ENCODE results near the gene GRAMD4. TPM values are rescaled to one million over a fixed set of nuclear protein-coding genes. Genes with fewer than 3 reads are reported as not detected.

GRAMD4 gene
- total and polyA plus RNA-seq, 10 of the 15 experiments (the other 5 are each of a cell fraction or from before 2014, with no cell fraction given), result 0.21 to 45.5 (median 10.6) TPM

- TF ChIP-seq ZBTB40 (IDR thresholded peaks at IDR 0.05; ENCODE audit: borderline replicate concordance), result no peak
Observed at GRCh38 chr22:46723882-46724281, 103.7 kb downstream of the GRAMD4 start (continued).

GRCh38 chr22:46725096-46725495 is 104.9 kb downstream of the GRAMD4 start:
- DNase-seq (ENCODE audit: low read depth, low spot score) (no peak), ATAC-seq (no peak), FAIRE-seq (no peak)
- RAD21 ChIA-PET (ENCODE audit: unreplicated experiment), result no interaction called here
- Histone ChIP-seq H3K27me3 (replicated peaks in 1 of 2; ENCODE audit: control insufficient read depth in 2 of 2, insufficient read depth in 2 of 2, low read length in 1 of 2) (no peaks in the 10 kb centered on the region), H3K4me1 (ENCODE audit: control insufficient read depth, insufficient read depth, low read length) (peaks cover 12% of the 10 kb centered on the region), H3K79me2 (ENCODE audit: control insufficient read depth, insufficient read depth, low read length) (peaks cover 6% of the 10 kb centered on the region), H3K4me3 (no peak overlapping the region), H3K4me2 (ENCODE audit: control insufficient read depth, insufficient read depth) (no peak overlapping the region), H2AFZ (ENCODE audit: control insufficient read depth, low read depth, low read length) (no peak overlapping the region), H3K27ac (ENCODE audit: control insufficient read depth, insufficient read depth) (no peak overlapping the region), H3K9me3 (replicated peaks; ENCODE audit: control insufficient read depth, insufficient read depth, low read length) (no peaks in the 10 kb centered on the region), H3K36me3 (ENCODE audit: control insufficient read depth in 2 of 2, insufficient read depth in 2 of 2, low read length in 1 of 2) (peaks cover 6 to 7% of the 10 kb centered on the region in 2 experiments; a peak in 3 of 4 replicates), H4K20me1 (ENCODE audit: control insufficient read depth, insufficient read depth) (peaks cover 3% of the 10 kb centered on the region; the same call in 1 of the 2 replicates), H3K9ac (ENCODE audit: control insufficient read depth, insufficient read depth, low read length) (no peak overlapping the region)
- SMC1A ChIA-PET (ENCODE audit: uncharacterized antibody, unreplicated experiment), result no interaction called here
- CTCF ChIA-PET, result no interaction called here
- intact Hi-C loops (cut with micrococcal nuclease; ENCODE audit: unreplicated experiment) (no loop called here), in situ Hi-C loops (cut with MboI) (no loop called here)
- 97% methylated on average over 17 of the region's 18 CpGs for WGBS (ENCODE audit: insufficient coverage, insufficient replicate concordance, low lambda C conversion rate, missing lambda C conversion rate)
- no TSS peak for BruUV-seq (replicated peaks)
- POLR2A ChIA-PET, result no interaction called here
- TF ChIP-seq EGR1 (IDR thresholded peaks at IDR 0.05; ENCODE audit: borderline replicate concordance in 1 of 2, low read depth in 2 of 2, low read length in 2 of 2) (no peak), MEF2B (IDR thresholded peaks at IDR 0.05; ENCODE audit: partially characterized antibody, poor library complexity, severe bottlenecking) (no peak), CBFB (IDR thresholded peaks at IDR 0.05; ENCODE audit: low read depth) (no peak), TCF12 (IDR thresholded peaks at IDR 0.05; ENCODE audit: low read depth, low read length) (no peak), E4F1 (IDR thresholded peaks at IDR 0.05; ENCODE audit: borderline replicate concordance, partially characterized antibody) (no peak), EZH2 (IDR thresholded peaks at IDR 0.05; ENCODE audit: borderline replicate concordance, control insufficient read depth, low read depth, low read length) (no peak), CREM (IDR thresholded peaks at IDR 0.05; ENCODE audit: low read depth) (no peak), POLR2AphosphoS2 (IDR thresholded peaks at IDR 0.05; ENCODE audit: low read depth, low read length) (no peak)
- TF ChIP-seq, protein P1, sequence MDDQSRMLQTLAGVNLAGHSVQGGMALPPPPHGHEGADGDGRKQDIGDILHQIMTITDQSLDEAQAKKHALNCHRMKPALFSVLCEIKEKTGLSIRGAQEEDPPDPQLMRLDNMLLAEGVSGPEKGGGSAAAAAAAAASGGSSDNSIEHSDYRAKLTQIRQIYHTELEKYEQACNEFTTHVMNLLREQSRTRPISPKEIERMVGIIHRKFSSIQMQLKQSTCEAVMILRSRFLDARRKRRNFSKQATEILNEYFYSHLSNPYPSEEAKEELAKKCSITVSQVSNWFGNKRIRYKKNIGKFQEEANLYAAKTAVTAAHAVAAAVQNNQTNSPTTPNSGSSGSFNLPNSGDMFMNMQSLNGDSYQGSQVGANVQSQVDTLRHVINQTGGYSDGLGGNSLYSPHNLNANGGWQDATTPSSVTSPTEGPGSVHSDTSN (IDR thresholded peaks at IDR 0.05; ENCODE audit: insufficient replicate concordance, low read depth, low read length), result no peak
